Measurements from ENCODE around the gene FAAP20. TPM values are rescaled to one million over a fixed set of nuclear protein-coding genes. Genes with fewer than 3 reads are reported as not detected.

Gene FAAP20
- total and polyA plus RNA-seq, 2 experiments from 2014 or later, result 79.1 to 167 TPM

DNA sequence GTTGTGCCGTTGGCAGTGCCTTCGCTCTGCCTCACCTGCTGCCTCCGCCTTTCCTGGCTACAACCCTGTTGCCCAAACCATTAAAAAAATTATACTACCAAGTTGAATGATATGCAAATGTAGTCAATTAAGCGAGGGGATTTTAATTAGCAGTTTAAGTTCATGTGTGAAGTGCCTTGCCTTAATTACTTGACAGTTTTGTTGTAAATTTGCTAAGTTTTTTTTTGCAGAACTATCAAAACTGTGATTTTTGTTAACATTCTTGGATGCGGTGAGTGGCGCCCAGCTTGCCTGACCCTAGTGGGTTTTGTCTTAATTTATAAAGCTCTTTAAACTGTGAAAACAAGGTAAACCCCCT, 44.4 kb upstream of the FAAP20 start (continued):
- TF ChIP-seq, protein P1, sequence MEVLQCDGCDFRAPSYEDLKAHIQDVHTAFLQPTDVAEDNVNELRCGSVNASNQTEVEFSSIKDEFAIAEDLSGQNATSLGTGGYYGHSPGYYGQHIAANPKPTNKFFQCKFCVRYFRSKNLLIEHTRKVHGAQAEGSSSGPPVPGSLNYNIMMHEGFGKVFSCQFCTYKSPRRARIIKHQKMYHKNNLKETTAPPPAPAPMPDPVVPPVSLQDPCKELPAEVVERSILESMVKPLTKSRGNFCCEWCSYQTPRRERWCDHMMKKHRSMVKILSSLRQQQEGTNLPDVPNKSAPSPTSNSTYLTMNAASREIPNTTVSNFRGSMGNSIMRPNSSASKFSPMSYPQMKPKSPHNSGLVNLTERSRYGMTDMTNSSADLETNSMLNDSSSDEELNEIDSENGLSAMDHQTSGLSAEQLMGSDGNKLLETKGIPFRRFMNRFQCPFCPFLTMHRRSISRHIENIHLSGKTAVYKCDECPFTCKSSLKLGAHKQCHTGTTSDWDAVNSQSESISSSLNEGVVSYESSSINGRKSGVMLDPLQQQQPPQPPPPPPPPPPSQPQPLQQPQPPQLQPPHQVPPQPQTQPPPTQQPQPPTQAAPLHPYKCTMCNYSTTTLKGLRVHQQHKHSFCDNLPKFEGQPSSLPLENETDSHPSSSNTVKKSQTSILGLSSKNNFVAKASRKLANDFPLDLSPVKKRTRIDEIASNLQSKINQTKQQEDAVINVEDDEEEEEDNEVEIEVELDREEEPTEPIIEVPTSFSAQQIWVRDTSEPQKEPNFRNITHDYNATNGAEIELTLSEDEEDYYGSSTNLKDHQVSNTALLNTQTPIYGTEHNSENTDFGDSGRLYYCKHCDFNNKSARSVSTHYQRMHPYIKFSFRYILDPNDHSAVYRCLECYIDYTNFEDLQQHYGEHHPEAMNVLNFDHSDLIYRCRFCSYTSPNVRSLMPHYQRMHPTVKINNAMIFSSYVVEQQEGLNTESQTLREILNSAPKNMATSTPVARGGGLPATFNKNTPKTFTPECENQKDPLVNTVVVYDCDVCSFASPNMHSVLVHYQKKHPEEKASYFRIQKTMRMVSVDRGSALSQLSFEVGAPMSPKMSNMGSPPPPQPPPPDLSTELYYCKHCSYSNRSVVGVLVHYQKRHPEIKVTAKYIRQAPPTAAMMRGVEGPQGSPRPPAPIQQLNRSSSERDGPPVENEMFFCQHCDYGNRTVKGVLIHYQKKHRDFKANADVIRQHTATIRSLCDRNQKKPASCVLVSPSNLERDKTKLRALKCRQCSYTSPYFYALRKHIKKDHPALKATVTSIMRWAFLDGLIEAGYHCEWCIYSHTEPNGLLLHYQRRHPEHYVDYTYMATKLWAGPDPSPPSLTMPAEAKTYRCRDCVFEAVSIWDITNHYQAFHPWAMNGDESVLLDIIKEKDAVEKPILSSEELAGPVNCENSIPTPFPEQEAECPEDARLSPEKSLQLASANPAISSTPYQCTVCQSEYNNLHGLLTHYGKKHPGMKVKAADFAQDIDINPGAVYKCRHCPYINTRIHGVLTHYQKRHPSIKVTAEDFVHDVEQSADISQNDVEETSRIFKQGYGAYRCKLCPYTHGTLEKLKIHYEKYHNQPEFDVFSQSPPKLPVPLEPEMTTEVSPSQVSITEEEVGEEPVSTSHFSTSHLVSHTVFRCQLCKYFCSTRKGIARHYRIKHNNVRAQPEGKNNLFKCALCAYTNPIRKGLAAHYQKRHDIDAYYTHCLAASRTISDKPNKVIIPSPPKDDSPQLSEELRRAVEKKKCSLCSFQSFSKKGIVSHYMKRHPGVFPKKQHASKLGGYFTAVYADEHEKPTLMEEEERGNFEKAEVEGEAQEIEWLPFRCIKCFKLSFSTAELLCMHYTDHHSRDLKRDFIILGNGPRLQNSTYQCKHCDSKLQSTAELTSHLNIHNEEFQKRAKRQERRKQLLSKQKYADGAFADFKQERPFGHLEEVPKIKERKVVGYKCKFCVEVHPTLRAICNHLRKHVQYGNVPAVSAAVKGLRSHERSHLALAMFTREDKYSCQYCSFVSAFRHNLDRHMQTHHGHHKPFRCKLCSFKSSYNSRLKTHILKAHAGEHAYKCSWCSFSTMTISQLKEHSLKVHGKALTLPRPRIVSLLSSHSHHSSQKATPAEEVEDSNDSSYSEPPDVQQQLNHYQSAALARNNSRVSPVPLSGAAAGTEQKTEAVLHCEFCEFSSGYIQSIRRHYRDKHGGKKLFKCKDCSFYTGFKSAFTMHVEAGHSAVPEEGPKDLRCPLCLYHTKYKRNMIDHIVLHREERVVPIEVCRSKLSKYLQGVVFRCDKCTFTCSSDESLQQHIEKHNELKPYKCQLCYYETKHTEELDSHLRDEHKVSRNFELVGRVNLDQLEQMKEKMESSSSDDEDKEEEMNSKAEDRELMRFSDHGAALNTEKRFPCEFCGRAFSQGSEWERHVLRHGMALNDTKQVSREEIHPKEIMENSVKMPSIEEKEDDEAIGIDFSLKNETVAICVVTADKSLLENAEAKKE (CRISPR knock-in tag; IDR thresholded peaks at IDR 0.05), result no peak
- no peak for TF ChIP-seq ZNF331 (CRISPR knock-in tag; IDR thresholded peaks at IDR 0.05; ENCODE audit: low read depth)
- TF ChIP-seq EZH2 (IDR thresholded peaks at IDR 0.05; ENCODE audit: low read depth, unreplicated experiment), result no peak
- TF ChIP-seq JUNB (IDR thresholded peaks at IDR 0.05; ENCODE audit: unreplicated experiment), result no peak
- TF ChIP-seq, protein P2, sequence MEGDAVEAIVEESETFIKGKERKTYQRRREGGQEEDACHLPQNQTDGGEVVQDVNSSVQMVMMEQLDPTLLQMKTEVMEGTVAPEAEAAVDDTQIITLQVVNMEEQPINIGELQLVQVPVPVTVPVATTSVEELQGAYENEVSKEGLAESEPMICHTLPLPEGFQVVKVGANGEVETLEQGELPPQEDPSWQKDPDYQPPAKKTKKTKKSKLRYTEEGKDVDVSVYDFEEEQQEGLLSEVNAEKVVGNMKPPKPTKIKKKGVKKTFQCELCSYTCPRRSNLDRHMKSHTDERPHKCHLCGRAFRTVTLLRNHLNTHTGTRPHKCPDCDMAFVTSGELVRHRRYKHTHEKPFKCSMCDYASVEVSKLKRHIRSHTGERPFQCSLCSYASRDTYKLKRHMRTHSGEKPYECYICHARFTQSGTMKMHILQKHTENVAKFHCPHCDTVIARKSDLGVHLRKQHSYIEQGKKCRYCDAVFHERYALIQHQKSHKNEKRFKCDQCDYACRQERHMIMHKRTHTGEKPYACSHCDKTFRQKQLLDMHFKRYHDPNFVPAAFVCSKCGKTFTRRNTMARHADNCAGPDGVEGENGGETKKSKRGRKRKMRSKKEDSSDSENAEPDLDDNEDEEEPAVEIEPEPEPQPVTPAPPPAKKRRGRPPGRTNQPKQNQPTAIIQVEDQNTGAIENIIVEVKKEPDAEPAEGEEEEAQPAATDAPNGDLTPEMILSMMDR (conservative IDR thresholded peaks at IDR 0.05; ENCODE audit: low read depth in 2 of 2), result no peak
- TF ChIP-seq, protein P3, sequence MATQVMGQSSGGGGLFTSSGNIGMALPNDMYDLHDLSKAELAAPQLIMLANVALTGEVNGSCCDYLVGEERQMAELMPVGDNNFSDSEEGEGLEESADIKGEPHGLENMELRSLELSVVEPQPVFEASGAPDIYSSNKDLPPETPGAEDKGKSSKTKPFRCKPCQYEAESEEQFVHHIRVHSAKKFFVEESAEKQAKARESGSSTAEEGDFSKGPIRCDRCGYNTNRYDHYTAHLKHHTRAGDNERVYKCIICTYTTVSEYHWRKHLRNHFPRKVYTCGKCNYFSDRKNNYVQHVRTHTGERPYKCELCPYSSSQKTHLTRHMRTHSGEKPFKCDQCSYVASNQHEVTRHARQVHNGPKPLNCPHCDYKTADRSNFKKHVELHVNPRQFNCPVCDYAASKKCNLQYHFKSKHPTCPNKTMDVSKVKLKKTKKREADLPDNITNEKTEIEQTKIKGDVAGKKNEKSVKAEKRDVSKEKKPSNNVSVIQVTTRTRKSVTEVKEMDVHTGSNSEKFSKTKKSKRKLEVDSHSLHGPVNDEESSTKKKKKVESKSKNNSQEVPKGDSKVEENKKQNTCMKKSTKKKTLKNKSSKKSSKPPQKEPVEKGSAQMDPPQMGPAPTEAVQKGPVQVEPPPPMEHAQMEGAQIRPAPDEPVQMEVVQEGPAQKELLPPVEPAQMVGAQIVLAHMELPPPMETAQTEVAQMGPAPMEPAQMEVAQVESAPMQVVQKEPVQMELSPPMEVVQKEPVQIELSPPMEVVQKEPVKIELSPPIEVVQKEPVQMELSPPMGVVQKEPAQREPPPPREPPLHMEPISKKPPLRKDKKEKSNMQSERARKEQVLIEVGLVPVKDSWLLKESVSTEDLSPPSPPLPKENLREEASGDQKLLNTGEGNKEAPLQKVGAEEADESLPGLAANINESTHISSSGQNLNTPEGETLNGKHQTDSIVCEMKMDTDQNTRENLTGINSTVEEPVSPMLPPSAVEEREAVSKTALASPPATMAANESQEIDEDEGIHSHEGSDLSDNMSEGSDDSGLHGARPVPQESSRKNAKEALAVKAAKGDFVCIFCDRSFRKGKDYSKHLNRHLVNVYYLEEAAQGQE (IDR thresholded peaks at IDR 0.05; ENCODE audit: unreplicated experiment), result no peak
